Measurements from ENCODE around the gene ATXN3L. TPM values are rescaled to one million over a fixed set of nuclear protein-coding genes. Genes with fewer than 3 reads are reported as not detected.
"Not testable (repeated sequence)": the region's sequence is repeated elsewhere in the genome, so short reads cannot be mapped to it uniquely, and the experiment has no call there.

ATXN3L gene
- total and polyA plus RNA-seq, 2 of the 8 experiments (the other 6 are each of a cell fraction or from before 2014, with no cell fraction given), result not detected

DNA sequence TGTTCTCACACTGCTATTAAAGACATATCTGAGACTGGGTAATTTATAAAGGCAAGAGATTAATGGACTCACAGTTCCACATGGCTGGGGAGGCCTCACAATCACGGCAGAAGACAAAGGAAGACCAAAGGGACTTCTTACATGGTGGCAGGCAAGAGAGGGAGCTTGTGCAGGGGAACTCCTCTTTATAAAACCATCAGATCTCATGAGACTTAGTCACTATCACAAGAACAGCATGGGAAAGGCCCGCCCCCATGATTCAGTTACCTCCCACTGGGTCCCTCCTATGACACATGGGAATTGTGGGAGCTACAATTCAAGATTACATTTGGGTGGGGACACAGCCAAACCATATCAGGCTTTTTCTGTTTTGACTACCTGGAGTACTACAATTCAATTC is 16.6 kb downstream of the ATXN3L start:
- H3K56ac ChIP-seq (replicated peaks; ENCODE audit: insufficient read length, low read depth, low read length); H2BK120ac ChIP-seq (replicated peaks; ENCODE audit: low read depth, low read length); H3K18ac ChIP-seq (ENCODE audit: extremely low read depth, low read length); H3K27me3 ChIP-seq (replicated peaks in 1 of 4; ENCODE audit: control insufficient read depth in 3 of 4, extremely low read depth in 1 of 4, insufficient read depth in 3 of 4, low read length in 3 of 4); H3K9ac ChIP-seq (replicated peaks in 1 of 4; ENCODE audit: extremely low read depth in 1 of 4, low read depth in 3 of 4, low read length in 3 of 4); H2BK5ac ChIP-seq (ENCODE audit: low read depth, low read length); H4K8ac ChIP-seq (ENCODE audit: extremely low read depth, insufficient read depth, low read length); H3K79me1 ChIP-seq (ENCODE audit: low read depth, low read length); H2AK5ac ChIP-seq (ENCODE audit: low read depth, low read length); H2BK15ac ChIP-seq (ENCODE audit: low read length); H3K4me2 ChIP-seq (ENCODE audit: insufficient read depth in 1 of 2, low read depth in 2 of 2, low read length in 2 of 2); H3K14ac ChIP-seq (ENCODE audit: insufficient read length); H3K4ac ChIP-seq (replicated peaks; ENCODE audit: insufficient read length, low read depth, low read length); FAIRE-seq; H4K91ac ChIP-seq (replicated peaks; ENCODE audit: insufficient read length, low read length); CTCF ChIA-PET (ENCODE audit: partially characterized antibody); H3K36me3 ChIP-seq (ENCODE audit: control insufficient read depth in 2 of 4, insufficient read depth in 4 of 4, low read length in 3 of 4); H2AFZ ChIP-seq (ENCODE audit: low read length); H3K4me1 ChIP-seq (replicated peaks in 1 of 4; ENCODE audit: control insufficient read depth in 3 of 4, insufficient read depth in 4 of 4, low read length in 3 of 4); H3K23me2 ChIP-seq (ENCODE audit: low read depth, low read length); H2BK12ac ChIP-seq (ENCODE audit: low read depth, low read length); H3K27ac ChIP-seq (ENCODE audit: low read depth, low read length); H4K20me1 ChIP-seq (replicated peaks in 1 of 2; ENCODE audit: control insufficient read depth in 1 of 2, insufficient read depth in 2 of 2, low read length in 2 of 2); POLR2A ChIA-PET (ENCODE audit: partially characterized antibody); H3K4me3 ChIP-seq (ENCODE audit: extremely low read depth in 1 of 4, insufficient read depth in 2 of 4, low read depth in 3 of 4, low read length in 4 of 4); H4K5ac ChIP-seq (ENCODE audit: insufficient read length, low read depth, low read length); H3K79me2 ChIP-seq (ENCODE audit: control insufficient read depth in 1 of 2, insufficient read depth in 2 of 2, low read length in 2 of 2); H3K9me3 ChIP-seq (ENCODE audit: insufficient read depth in 2 of 2, low read depth in 1 of 2, low read length in 1 of 2); H3K23ac ChIP-seq (ENCODE audit: insufficient read length); H2BK20ac ChIP-seq (ENCODE audit: low read length); DNase-seq (ENCODE audit: low read depth in 1 of 2, low spot score in 2 of 2): not testable (repeated sequence)
- 94% methylated on average over 2 of the region's 2 CpGs; no CpG with 5 or more reads in 1 of the 2 experiments for WGBS, 2 experiments (ENCODE audit: extremely low coverage in 1 of 2, insufficient coverage in 1 of 2, insufficient read length in 1 of 2, insufficient replicate concordance in 2 of 2, low coverage in 1 of 2, low lambda C conversion rate in 2 of 2, missing lambda C conversion rate in 1 of 2)
